Islet of Langerhans (tissue), 1 donor: Measurements from ENCODE around the gene SLC41A3.
"Not testable (repeated sequence)": the region's sequence is repeated elsewhere in the genome, so short reads cannot be mapped to it uniquely, and the experiment has no call there.

Experiments used
- FAIRE-seq: peaks from one replicate; lab custom pipeline; 2011; peaks lifted over from hg19 to GRCh38; lab: Jason Lieb, UNC

Gene SLC41A3

DNA sequence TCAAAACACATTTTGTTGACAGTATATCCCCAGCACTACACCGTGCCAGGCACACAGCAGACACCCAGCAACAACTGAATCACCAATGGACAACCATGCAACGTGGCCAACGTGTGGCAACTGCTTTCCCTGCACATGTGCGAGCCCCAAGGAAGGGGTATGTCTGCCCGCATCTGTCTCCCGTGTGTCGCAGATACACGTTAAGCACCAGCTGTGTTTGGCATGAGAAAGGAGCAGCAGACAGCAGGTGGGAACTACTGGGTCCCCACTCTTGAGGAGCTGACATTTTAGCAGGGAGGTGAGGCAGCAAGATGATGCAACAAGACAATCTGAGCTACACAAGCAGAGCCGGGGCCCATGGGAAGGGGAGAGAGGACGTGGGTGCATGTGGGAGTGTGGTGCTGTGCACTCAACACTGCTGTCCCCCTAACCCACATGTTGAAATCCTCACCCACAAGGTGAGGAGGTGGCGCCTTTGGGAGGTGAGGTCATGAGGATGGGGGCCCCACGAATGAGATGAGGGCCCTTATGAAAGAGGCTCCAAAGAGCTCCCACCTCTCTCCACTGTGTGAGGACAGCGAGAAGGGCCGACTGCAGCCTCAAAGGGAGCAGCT is 58.7 kb downstream of the SLC41A3 start:
- FAIRE-seq, result no peak

DNA sequence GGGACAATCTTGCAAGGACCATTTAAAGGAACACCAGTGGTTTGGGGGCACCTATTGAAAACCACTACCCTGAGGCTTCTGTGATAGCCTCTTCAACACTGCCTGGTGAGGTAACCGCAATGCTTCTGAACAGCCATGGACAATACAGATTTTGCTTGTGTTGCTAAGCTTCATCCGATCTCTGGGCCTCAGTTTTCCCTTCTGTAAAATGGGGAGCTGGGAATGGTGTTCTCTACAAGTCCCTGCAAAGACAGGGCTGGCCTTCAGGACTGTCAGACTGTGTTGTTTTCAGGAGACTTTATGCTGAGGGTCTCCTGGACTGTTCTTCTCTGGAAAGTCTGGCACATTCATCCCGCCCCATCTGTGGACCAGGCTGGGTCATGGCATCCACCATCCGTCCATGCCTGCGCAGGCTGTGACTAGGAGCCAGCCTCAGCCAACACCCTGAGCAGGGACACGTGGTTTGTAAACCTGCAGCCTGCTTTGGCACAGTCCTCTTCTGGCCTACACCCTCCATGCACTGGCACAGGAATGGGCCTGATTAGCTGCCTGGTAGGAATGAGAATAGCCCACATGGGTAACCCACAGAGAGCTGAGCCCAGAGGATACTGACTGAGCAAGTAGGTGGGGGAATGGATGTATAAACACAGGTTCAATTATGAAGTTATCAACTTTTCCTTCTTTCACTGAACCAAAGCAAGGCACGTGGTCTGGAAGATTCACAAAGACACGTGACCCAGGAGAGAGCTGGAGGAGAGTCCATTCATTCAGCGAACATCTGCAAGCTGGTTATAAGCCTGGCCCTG is 59.7 kb downstream of the SLC41A3 start:
- FAIRE-seq, result no peak

DNA sequence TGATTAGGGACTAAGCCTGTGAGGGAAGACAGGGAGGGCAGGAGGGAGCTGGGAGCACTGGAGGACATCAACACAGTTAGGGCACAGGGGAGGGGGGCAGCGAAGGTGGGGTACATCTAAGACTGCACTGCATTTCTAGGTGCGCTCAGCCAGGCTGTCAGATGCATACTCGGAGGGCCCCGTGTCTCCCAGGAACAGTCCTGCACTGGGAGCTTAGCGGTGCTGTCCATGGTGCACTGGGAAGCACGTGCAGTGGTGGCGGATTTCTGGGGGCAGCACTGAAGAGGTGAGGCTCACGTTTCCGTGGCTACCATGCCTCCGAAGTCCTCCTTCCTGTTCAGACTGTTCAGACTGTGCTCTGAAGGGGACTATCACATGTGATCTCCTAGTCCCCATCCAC is 60.5 kb downstream of the SLC41A3 start:
- no peak for FAIRE-seq

DNA sequence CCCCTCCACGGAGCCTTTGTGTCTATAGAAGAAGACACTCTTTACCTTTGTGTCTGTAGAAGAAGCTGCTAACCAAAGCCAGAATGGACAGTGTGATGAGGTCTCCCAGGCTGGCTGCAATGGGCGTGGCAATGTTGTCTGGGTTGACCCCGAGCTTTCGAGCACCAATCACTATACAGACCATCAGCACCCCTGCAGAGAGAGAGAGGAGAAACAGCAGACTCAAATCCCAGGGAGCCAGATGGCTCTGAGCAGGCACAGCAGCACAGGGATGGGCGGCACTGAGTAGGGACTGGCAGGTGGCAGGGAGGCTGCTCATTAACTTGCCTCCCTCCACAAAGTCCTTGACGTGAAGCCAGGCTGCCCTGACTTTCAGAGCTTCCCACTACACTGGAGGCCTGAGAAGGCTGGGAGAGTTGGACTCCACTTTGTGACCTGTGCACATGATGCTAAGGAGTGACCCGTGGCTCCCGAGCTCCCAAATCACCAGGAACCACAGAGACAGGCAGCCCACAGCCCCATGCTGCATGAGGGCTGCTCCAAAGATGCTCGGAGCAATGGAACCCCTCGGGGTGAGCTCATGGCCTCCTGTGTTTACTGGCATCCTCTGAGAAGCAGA is 61.1 kb downstream of the SLC41A3 start:
- FAIRE-seq, result no peak

DNA sequence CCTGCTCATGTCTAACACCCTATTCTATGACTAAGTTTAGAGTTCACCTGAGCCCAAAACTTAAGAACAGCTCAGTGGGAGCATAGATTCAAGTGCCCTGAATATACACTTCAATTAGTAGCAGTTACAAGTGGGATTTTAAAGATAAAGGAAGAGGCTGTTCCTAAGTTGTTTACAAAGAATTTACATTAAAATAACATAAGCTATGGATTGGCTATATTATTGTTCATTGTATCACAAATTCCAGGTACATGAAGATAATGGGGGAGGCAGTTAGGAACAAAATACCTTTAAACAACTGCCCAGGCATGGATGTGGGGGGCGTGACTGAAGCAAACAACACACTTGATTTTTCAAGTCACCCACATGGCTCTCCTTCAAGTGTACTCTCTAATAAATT is 62.2 kb downstream of the SLC41A3 start:
- no peak for FAIRE-seq

GRCh38 chr3:126021224-126021623 is 62.7 kb downstream of the SLC41A3 start:
- FAIRE-seq, result no peak

- FAIRE-seq, result no peak
Measured at GRCh38 chr3:126019683-126020082, 64.2 kb downstream of the SLC41A3 start.

DNA sequence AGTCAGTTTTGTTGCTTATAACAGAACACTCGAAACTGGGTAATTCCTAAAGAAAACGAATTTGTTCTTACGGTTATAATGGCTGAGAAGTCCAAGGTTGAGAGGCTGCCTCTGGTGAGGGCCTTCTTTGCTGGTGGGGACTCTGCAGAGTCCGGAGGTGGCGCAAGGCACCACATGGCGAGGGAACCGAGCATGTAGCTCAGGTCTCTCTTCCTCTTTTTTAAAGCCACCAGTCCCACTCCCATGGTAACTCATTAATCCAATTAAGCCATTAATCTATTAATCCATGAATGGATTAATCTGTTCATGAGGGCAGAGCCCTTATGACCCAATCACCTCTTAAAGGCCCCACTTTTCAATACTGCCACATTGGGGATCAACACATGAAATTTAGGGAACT is 64.9 kb downstream of the SLC41A3 start:
- FAIRE-seq, result no peak

- FAIRE-seq, result no peak
Measured at GRCh38 chr3:126018545-126018944, 65.4 kb downstream of the SLC41A3 start.

DNA sequence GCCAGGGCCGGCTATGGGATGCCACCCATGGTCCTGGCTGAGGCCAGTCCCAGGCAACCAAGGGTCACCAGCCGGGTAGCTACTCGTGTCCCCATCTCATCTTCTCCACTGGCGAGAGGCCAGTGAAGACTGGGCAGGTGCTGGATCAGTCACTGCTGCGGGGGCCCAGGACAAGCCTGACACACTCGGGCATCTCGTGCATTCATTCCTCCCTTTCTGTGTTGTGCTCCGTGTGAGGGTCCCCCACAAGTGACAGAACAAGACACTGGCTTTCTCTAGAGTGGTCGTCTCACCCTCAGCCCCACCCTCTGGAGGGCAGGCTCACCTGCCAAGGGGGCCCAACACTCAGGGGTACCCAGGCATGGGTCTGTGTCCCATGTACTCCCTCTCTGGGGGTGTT is 66.6 kb downstream of the SLC41A3 start:
- no peak for FAIRE-seq

- FAIRE-seq, result no peak
Measured at GRCh38 chr3:126016616-126017015, 67.3 kb downstream of the SLC41A3 start.

DNA sequence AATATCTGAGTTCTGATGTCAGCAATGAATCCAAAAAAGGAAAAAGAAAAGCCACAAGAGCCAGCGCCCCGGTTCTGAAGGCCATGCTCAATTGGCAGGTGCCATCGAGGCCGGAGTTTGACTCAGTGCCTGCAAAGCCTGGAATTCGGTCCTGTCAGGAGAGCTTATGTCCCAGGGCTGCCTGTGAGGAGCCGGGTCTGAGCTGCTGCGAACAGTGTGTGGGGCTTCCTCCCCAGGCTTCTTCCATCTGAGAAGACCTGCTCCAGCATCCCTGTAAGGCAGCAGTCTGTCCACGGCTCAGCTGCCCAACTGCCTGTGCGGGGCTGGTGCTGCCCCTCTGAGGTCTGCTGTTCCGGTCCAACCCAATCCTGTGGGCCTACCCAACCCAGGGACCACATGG is 68.8 kb downstream of the SLC41A3 start:
- no peak for FAIRE-seq

GRCh38 chr3:126014252-126014651 is 69.7 kb downstream of the SLC41A3 start:
- no peak for FAIRE-seq

GRCh38 chr3:126013751-126014156 is 70.2 kb downstream of the SLC41A3 start:
- FAIRE-seq, result no peak

GRCh38 chr3:126009181-126009580 is 74.7 kb downstream of the SLC41A3 start:
- no peak for FAIRE-seq

- FAIRE-seq, result no peak
Measured at GRCh38 chr3:126008219-126008618, 75.7 kb downstream of the SLC41A3 start.

DNA sequence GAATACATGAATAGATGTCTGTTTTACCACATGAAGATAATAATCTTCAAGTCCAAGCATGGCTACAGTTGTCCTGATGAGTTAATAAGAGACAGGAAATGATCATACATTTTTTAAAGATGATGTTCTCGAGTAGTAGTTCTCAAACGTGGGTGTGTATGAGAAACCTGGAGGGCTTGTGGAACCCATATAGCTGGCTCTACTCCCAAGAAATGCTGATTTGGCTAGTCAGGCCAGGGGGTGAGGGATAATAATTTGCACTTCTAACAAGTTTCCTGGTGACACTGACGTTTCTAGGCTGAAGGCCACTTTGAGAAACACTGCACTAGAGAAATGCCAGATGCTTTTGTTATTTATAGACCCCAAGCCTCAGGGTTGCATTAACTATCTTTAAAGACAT is 78.0 kb downstream of the SLC41A3 start:
- no peak for FAIRE-seq

- no peak for FAIRE-seq
Measured at GRCh38 chr3:126004692-126005091, 79.2 kb downstream of the SLC41A3 start.

- no peak for FAIRE-seq
Measured at GRCh38 chr3:126004217-126004616, 79.7 kb downstream of the SLC41A3 start.

GRCh38 chr3:126003447-126004190 is 80.3 kb downstream of the SLC41A3 start:
- FAIRE-seq, result no peak

- FAIRE-seq, result no peak
Measured at GRCh38 chr3:126002189-126002588, 81.7 kb downstream of the SLC41A3 start.

GRCh38 chr3:125996751-125997150 is 87.2 kb downstream of the SLC41A3 start:
- FAIRE-seq, result not testable (repeated sequence)
